HepG2 (cell line): Measurements from ENCODE around the gene BAZ1A. TPM values are rescaled to one million over a fixed set of nuclear protein-coding genes. Genes with fewer than 3 reads are reported as not detected.

Experiments
- ATAC-seq: fragments of 200-7000 bp; cut with Tn5 transposase; 3 replicates; pipeline ENCODE4 v1.9.1; 2020; ENCODE audit warnings: mild to moderate bottlenecking, moderate library complexity
- BruUV-seq: library from RNA; stranded (reverse); fragments of 400-500 nt; replicated peaks from 2 replicates; lab custom pipeline; 2021; lab: Mats Ljungman, UMichigan
- CTCF ChIA-PET: fragments of 300-600 bp; formaldehyde crosslinking; extraction: SDS; loops from one replicate; lab custom pipeline; 2021; ENCODE audit warnings: low total read pairs, inconsistent platforms, low intra/inter-chr PET ratio; lab: Yijun Ruan, JAX
- POLR2A ChIA-PET: fragments of 350-600 bp; sonication (Branson Sonifier 250); formaldehyde crosslinking; loops from one replicate; lab custom pipeline; 2020; ENCODE audit warnings: antibody characterized with exemption, inconsistent platforms; lab: Yijun Ruan, JAX
- DNase-seq: peaks from one replicate; pipeline ENCODE4 v3.0.0-alpha.2; 2015; ENCODE audit warnings: low spot score
- FAIRE-seq: peaks from 3 replicates; lab custom pipeline; 2011; peaks lifted over from hg19 to GRCh38; lab: Jason Lieb, UNC
- H2AFZ ChIP-seq: one replicate; pipeline ENCODE4 v1.6.1; 2011; ENCODE audit warnings: low read length, inconsistent platforms
- H3K27ac ChIP-seq: fragments of 300-600 bp; 3 replicates; pipeline ENCODE4 v1.8.0; 2011; ENCODE audit warnings: mixed run types, mild to moderate bottlenecking, mixed read lengths, low read length, inconsistent platforms; ENCODE audit not compliant: insufficient read depth; ENCODE audit errors: extremely low read length
- H3K27me3 ChIP-seq, 2 experiments: fragments of 200-600 bp in 1 of 2; 2 replicates in 1 of 2; 3 replicates in 1 of 2; pipeline versions ENCODE4 v1.6.0 to v1.8.0; 2011; ENCODE audit warnings: low read length in 2 of 2, mild to moderate bottlenecking in 2 of 2, moderate library complexity in 2 of 2, inconsistent platforms in 1 of 2; ENCODE audit not compliant: insufficient read depth in 2 of 2, control insufficient read depth in 1 of 2
- H3K36me3 ChIP-seq, 2 experiments: fragments of 200-600 bp in 1 of 2; replicated peaks in 1 of 2; 2 replicates in 1 of 2; 3 replicates in 1 of 2; pipeline versions ENCODE4 v1.5.1 to v1.8.0; 2011; ENCODE audit warnings: low read length in 2 of 2, inconsistent platforms in 1 of 2; ENCODE audit not compliant: insufficient read depth in 2 of 2, control insufficient read depth in 1 of 2
- H3K4me1 ChIP-seq: 2 replicates; pipeline ENCODE4 v1.5.1; 2012; ENCODE audit warnings: low read length, inconsistent platforms; ENCODE audit not compliant: insufficient read depth
- H3K4me2 ChIP-seq: 2 replicates; pipeline ENCODE4 v1.6.0; 2011; ENCODE audit warnings: low read depth, low read length, inconsistent platforms
- H3K4me3 ChIP-seq, 3 experiments: fragments of 200-600 bp in 1 of 3; sonication (generic), shearing (Covaris generic) in 1 of 3; replicated peaks in 1 of 3; 2 replicates each; pipeline ENCODE4 v1.5.1; 2011 to 2016; ENCODE audit warnings: low read length in 3 of 3, inconsistent platforms in 2 of 3, low read depth in 2 of 3, mild to moderate bottlenecking in 2 of 3, control low read depth in 1 of 3, mixed read lengths in 1 of 3; ENCODE audit not compliant: insufficient read depth in 1 of 3
- H3K79me2 ChIP-seq: one replicate; pipeline ENCODE4 v1.6.1; 2011; ENCODE audit warnings: low read length, inconsistent platforms; ENCODE audit not compliant: insufficient read depth
- H3K9ac ChIP-seq: 2 replicates; pipeline ENCODE4 v1.6.0; 2011; ENCODE audit warnings: mild to moderate bottlenecking, low read depth, low read length, inconsistent platforms; ENCODE audit not compliant: insufficient read depth
- H3K9me3 ChIP-seq: 2 replicates; pipeline ENCODE4 v1.5.1; 2012; ENCODE audit warnings: mild to moderate bottlenecking, low read length
- H4K20me1 ChIP-seq: 2 replicates; pipeline ENCODE4 v1.6.0; 2011; ENCODE audit warnings: inconsistent platforms, mild to moderate bottlenecking, low read length, moderate library complexity; ENCODE audit not compliant: insufficient read depth
- ATF4 ChIP-seq, 2 experiments: fragments of 450-650 bp in 1 of 2; sonication (generic) in 1 of 2; formaldehyde crosslinking; IDR thresholded peaks; 2 replicates each; pipeline versions ENCODE4 v1.5.0 to v1.8.0; 2020 to 2022; ENCODE audit warnings: mild to moderate bottlenecking in 1 of 2, missing genetic modification reagents in 1 of 2
- BHLHE40 ChIP-seq: IDR thresholded peaks from 2 replicates; pipeline ENCODE4 v1.6.1; 2011; ENCODE audit warnings: low read length, improper control_type of control experiment
- CREB1 ChIP-seq, 2 experiments: fragments of 450-650 bp in 1 of 2; IDR thresholded peaks; 2 replicates each; pipeline ENCODE4 v1.6.1; 2016 to 2017; ENCODE audit warnings: control low read depth in 1 of 2, mild to moderate bottlenecking in 1 of 2, missing compliant biosample characterization in 1 of 2, missing genetic modification characterization in 1 of 2
- CREB3 ChIP-seq: sonication (generic); formaldehyde crosslinking; IDR thresholded peaks from 2 replicates; pipeline ENCODE4 v1.5.0; 2020; ENCODE audit warnings: missing genetic modification reagents
- GATAD1 ChIP-seq: IDR thresholded peaks from 2 replicates; pipeline ENCODE4 v1.6.1; 2016; ENCODE audit warnings: missing genetic modification reagents, missing compliant biosample characterization
- HOXA5 ChIP-seq: sonication (generic); formaldehyde crosslinking; IDR thresholded peaks from 2 replicates; pipeline ENCODE4 v1.4.0; 2020; ENCODE audit warnings: missing genetic modification reagents
- NPAS2 ChIP-seq: sonication (generic); formaldehyde crosslinking; IDR thresholded peaks from 2 replicates; pipeline ENCODE4 v1.8.0; 2022; ENCODE audit warnings: mild to moderate bottlenecking, missing genetic modification reagents, borderline replicate concordance
- SKI ChIP-seq: fragments of 450-650 bp; IDR thresholded peaks from one replicate; pipeline ENCODE4 v1.6.1; 2018; ENCODE audit warnings: mild to moderate bottlenecking; ENCODE audit not compliant: partially characterized antibody
- TCF7L2 ChIP-seq: IDR thresholded peaks from 2 replicates; pipeline ENCODE4 v1.6.1; 2011; ENCODE audit warnings: mild to moderate bottlenecking, low read depth, low read length, moderate library complexity
- THAP7 ChIP-seq: sonication (generic); formaldehyde crosslinking; IDR thresholded peaks from 2 replicates; pipeline ENCODE4 v1.8.1; 2023; ENCODE audit warnings: mild to moderate bottlenecking, missing genetic modification reagents
- TOPORS ChIP-seq: sonication (generic); formaldehyde crosslinking; IDR thresholded peaks from 2 replicates; pipeline ENCODE4 v1.8.0; 2023; ENCODE audit warnings: mild to moderate bottlenecking, missing genetic modification reagents
- XBP1 ChIP-seq: sonication (generic); formaldehyde crosslinking; IDR thresholded peaks from 2 replicates; pipeline ENCODE4 v1.5.0; 2020; ENCODE audit warnings: missing genetic modification reagents
- ZMYM4 ChIP-seq: sonication (generic); formaldehyde crosslinking; IDR thresholded peaks from 2 replicates; pipeline ENCODE4 v1.8.1; 2023; ENCODE audit warnings: mild to moderate bottlenecking, missing genetic modification reagents
- ZNF101 ChIP-seq: sonication (generic); formaldehyde crosslinking; IDR thresholded peaks from 2 replicates; pipeline ENCODE4 v1.4.0; 2020; ENCODE audit warnings: mild to moderate bottlenecking, low read depth, missing genetic modification reagents, borderline replicate concordance
- ZNF136 ChIP-seq: sonication (generic); formaldehyde crosslinking; IDR thresholded peaks from 2 replicates; pipeline ENCODE4 v1.8.1; 2022; ENCODE audit warnings: low read depth, mild to moderate bottlenecking, moderate library complexity, missing genetic modification reagents
- ZNF20 ChIP-seq: sonication (generic); formaldehyde crosslinking; IDR thresholded peaks from 2 replicates; pipeline ENCODE4 v1.4.0; 2020; ENCODE audit warnings: mild to moderate bottlenecking, moderate library complexity, missing genetic modification reagents
- ZNF333 ChIP-seq: sonication (generic); formaldehyde crosslinking; IDR thresholded peaks from 2 replicates; pipeline ENCODE4 v1.4.0; 2020; ENCODE audit warnings: mild to moderate bottlenecking, missing genetic modification reagents, borderline replicate concordance
- ZNF362 ChIP-seq: sonication (generic); formaldehyde crosslinking; IDR thresholded peaks from 2 replicates; pipeline ENCODE4 v1.4.0; 2020; ENCODE audit warnings: missing genetic modification reagents, mild to moderate bottlenecking, borderline replicate concordance
- ZNF414 ChIP-seq: sonication (generic); formaldehyde crosslinking; IDR thresholded peaks from 2 replicates; pipeline ENCODE4 v1.5.0; 2020; ENCODE audit warnings: missing genetic modification reagents
- ZNF431 ChIP-seq: sonication (generic); formaldehyde crosslinking; IDR thresholded peaks from 2 replicates; pipeline ENCODE4 v1.9.0; 2022; ENCODE audit warnings: missing genetic modification reagents, low read depth, mild to moderate bottlenecking, borderline replicate concordance
- ZNF484 ChIP-seq: sonication (generic); formaldehyde crosslinking; IDR thresholded peaks from 2 replicates; pipeline ENCODE4 v1.5.1; 2020; ENCODE audit warnings: mild to moderate bottlenecking, low read depth, missing genetic modification reagents, borderline replicate concordance
- ZNF652 ChIP-seq: IDR thresholded peaks from 2 replicates; pipeline ENCODE4 v1.6.1; 2016; ENCODE audit warnings: low read depth, borderline replicate concordance
- WGBS: methylation state at CpG from one replicate; pipeline ENCODE4 v1.1.6; 2017; ENCODE audit warnings: low lambda C conversion rate; 5-methylcytosine and 5-hydroxymethylcytosine counted together
- in situ Hi-C: cut with HindIII; loops from 2 replicates; pipeline ENCODE4 v1.10.0; 2017; ENCODE audit warnings: low pct_unique_long_range_greater_than_20kb; ENCODE audit not compliant: extremely low pct_ligation_motif_present
- intact Hi-C: fragments of 100-400 bp; cut with micrococcal nuclease; formaldehyde crosslinking; loops from one replicate; pipeline ENCODE4 v1.10.0; 2022; ENCODE audit not compliant: unreplicated experiment
- polyA plus RNA-seq, 8 experiments: library from polyadenylated mRNA; depleted of rRNA in 3 of 8; stranded (reverse) in 7 of 8; unstranded in 1 of 8; fragments of >200 nt; fragmentation: Illumina TruSeq in 4 of 8; extraction: Trizol in 4 of 8; gene quantifications; 2 replicates each; pipeline versions ENCODE4 v1.2.1 to v1.2.3, GENCODE V29; 2011 to 2016; ENCODE audit warnings: low read depth in 4 of 8, missing spikeins in 1 of 8, mixed read lengths in 1 of 8; ENCODE audit not compliant: insufficient read depth in 1 of 8
- total RNA-seq, 5 experiments: library from RNA; depleted of rRNA; stranded (reverse); fragments of >200 nt; fragmentation: Illumina TruSeq; extraction: Trizol; gene quantifications; 2 replicates each; pipeline ENCODE4 v1.2.3, GENCODE V29; 2016; ENCODE audit warnings: low read depth in 1 of 5

BAZ1A gene
- total and polyA plus RNA-seq, 2 of the 13 experiments (the other 11 are each of a cell fraction or from before 2014, with no cell fraction given), result 20.9 to 56.8 TPM

- H2AFZ ChIP-seq, result no peak overlapping the region
- no peak overlapping the region for H3K9ac ChIP-seq
- intact Hi-C loops, result no loop called here
- DNase-seq (no peak), ATAC-seq (peak; percentile 67), FAIRE-seq (no peak)
- ChIA-PET POLR2A (interaction anchor here (3.1 kb wide), 1 partner anchor 73 kb away, joined by 7 read pairs; no protein-coding TSS in a partner anchor), CTCF (interaction anchor here (1.3 kb wide), 1 partner anchor 93 kb away, joined by 6 read pairs; no protein-coding TSS in a partner anchor)
- in situ Hi-C loops, result no loop called here
- H4K20me1 ChIP-seq, result no peaks in the 10 kb centered on the region
- no peaks in the 10 kb centered on the region for H3K9me3 ChIP-seq
- H3K79me2 ChIP-seq, result no peaks in the 10 kb centered on the region
- H3K27me3 ChIP-seq, result no peaks in the 10 kb centered on the region
- H3K27ac ChIP-seq, result no peak overlapping the region
- 82% methylated on average over 3 of the region's 3 CpGs for WGBS
- no peak overlapping the region for H3K4me2 ChIP-seq
- H3K4me3 ChIP-seq, result no peak overlapping the region
- H3K4me1 ChIP-seq, result no peaks in the 10 kb centered on the region
- peaks cover 14 to 37% of the 10 kb centered on the region in 2 experiments for H3K36me3 ChIP-seq
- BruUV-seq, result no TSS peak
- TF ChIP-seq CREB3 (CRISPR knock-in tag) (no peak), BHLHE40 (no peak), ZMYM4 (CRISPR knock-in tag) (0 out of 2 replicates have a peak, but pooled peaks have one; percentile 17), HOXA5 (CRISPR knock-in tag) (no peak), ZNF20 (CRISPR knock-in tag) (no peak), ZNF431 (no peak), ZNF362 (CRISPR knock-in tag) (no peak), NPAS2 (CRISPR knock-in tag) (no peak), CREB1 (IDR thresholded peaks at IDR 0.05) (no peak), CREB1 (CRISPR knock-in tag; IDR thresholded peaks at IDR 0.05) (no peak), THAP7 (CRISPR knock-in tag) (no peak), GATAD1 (CRISPR knock-in tag) (no peak), TCF7L2 (no peak), ZNF101 (CRISPR knock-in tag) (no peak), ZNF136 (CRISPR knock-in tag) (no peak), SKI (no peak), XBP1 (CRISPR knock-in tag) (no peak), ATF4 (CRISPR knock-in tag; IDR thresholded peaks at IDR 0.05) (no peak), TOPORS (CRISPR knock-in tag) (no peak), ZNF484 (CRISPR knock-in tag) (no peak), ZNF333 (CRISPR knock-in tag) (no peak), ZNF652 (CRISPR knock-in tag) (peak; percentile 45; the same call in 1 of the 2 replicates), ZNF414 (no peak)
These were observed 109.1 kb downstream of the BAZ1A start for GRCh38 chr14:34766060-34766459.
